Skin of body (tissue), 2 donors: Measurements from ENCODE around the gene CCDC157. TPM values are rescaled to one million over a fixed set of nuclear protein-coding genes. Genes with fewer than 3 reads are reported as not detected.

Source experiments
- DNase-seq: peaks from one replicate; lab custom pipeline; 2025; lab: John Stamatoyannopoulos, UW
- total RNA-seq: library from RNA; depleted of rRNA; stranded (reverse); fragments of >200 nt; gene quantifications from one replicate; pipeline ENCODE4 v1.2.3, GENCODE V29; 2014

The CCDC157 gene
- total RNA-seq, 1 donor from 2014 or later = 1.8 TPM

DNA sequence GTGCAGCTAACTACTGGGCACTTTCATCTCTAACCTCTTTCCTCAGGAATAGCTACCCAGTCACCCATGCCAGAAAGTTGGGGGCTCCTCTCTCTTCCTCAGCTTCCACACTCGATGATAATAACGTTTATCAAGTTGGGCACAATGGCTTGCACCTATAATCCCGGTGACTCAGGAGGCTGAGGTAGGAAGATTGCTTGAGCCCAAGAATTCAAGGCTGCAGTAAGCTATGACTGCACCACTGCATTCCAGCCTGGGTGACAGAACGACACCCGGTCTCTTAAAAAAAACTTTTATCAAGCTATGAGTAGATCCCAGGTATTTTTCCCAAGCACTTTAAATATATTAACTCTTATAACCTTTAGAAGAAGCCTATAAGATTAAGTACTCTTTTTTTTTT is 2.2 kb upstream of the CCDC157 start:
- no peak for DNase-seq

DNA sequence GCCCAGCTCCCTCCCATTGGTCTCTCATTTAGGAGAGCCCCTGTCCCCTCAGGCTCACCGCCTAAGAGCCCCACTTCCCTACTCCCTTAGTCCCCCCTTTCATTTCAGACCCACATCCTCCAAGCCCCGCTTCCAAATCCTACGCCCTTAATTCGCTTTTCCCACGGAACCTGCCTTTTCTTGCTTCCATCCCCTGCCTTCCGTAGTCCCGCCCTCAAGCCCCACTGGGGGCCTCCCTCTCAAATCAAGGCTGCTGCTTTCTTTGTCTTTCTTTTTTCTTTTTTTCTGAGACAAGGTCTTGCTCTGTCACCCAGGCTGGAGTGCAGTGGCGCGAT is 396 bp downstream of the CCDC157 start:
- DNase-seq = peak; percentile 56

DNA sequence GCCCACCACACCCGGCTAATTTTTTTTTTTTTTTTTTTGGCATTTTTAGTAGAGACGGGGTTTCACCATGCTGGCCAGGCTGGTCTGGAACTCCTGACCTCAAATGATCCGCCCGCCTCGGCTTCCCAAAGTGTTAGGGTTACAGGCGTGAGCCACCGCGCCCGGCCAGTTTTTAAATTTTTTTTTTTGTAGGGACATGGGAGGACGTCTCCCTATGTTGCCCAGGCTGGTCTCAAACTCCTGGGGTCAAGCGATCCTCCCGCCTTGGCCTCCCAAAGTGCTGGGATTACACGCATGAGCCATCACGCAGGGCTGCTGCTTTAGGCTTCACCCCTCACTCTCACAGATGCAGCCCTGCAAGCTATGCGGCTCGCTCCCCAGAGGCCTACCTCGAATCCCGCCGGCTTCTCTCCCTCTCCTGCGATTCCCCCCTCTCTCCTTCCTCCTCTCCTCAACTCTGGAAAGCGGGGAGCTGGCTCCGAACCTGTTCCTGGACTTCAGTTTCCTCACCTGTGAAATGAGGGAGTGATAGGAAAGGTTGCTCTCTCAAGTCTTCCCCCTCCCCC is 926 bp downstream of the CCDC157 start:
- DNase-seq = no peak

DNA sequence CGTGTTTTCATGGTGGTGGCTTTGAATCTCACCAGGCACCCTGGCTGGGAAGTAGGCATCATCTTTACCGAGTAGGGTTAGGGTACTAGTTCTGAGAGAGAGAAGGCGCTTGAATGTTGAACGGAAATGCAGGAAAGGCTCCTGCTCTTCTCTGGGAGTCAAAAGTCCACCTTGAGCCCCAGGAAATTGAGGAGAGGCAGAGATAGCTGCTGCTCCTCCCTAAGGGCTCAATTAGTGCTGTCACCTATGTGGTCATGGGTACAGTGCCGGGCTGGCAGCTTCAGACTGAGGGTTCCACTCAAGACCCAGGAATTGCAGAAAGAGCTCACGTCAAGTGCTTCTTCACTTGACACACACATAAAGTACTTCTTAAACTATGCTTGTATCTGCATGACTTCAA is 1.7 kb downstream of the CCDC157 start:
- no peak for DNase-seq

DNA sequence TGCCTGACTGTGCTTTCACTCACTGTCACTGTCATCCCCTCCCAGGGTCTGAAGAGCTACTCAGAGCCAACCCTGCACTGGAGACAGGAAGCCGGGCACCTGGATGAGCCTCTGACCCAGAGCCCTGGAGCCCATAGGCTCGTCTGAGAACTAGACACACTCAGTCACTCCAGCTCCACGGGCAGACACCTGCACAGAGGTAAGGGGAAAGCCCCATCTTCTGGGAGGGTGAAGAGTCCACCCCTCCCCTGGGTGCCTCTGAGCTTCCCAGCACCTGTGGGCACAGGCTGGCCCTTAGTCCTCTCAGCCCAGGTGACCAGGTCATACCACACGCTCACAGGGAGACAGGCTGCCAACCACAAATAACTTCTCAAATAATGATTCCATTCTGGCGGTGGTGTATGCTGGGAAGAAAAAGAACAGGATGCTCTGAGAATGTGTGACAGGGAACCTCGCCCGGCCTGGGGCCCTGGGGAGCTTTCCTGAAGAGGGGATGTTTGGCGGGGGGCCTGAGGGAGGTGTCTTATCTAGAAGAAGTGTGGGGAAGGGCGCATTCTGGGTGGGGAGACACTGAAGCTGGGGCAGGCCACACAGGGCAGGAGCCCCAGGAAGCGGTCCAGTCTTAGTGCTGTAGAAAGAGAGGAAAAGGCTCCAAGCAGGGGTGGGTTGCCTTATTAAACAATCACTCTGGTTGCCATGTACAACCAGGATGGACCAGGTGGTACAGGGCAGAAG is 5.3 kb downstream of the CCDC157 start:
- DNase-seq = no peak

DNA sequence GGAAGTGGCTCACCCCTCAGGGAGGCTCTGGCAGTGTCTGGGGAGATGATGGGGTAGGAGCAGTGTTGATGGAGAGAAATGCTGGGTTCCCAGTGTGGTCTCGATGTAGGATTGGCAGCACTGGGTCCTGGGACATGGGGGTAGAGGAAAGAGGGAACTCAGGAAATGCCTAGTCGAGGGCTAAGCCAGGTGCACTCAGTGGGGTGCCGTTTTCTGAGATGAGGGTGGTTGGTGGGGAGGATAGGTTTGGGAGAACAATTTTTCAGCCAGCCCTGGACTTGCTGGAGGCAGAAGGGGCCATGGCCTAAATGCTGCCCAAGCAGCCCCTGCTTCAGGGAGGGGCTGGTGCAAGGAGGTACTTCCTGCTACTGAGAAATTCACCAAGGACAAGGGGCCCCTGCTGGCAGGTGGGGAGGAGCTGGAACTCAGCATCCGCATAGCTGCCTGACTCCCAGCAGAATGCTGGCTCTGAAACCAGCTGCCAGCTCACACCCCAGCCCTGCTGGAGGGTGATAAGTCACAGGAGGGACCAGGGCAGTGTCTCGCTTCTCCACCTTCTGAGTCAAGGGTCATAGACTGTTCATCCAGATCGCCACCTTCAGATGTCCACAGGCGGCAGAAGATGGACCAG is 6.0 kb downstream of the CCDC157 start:
- DNase-seq = no peak

DNA sequence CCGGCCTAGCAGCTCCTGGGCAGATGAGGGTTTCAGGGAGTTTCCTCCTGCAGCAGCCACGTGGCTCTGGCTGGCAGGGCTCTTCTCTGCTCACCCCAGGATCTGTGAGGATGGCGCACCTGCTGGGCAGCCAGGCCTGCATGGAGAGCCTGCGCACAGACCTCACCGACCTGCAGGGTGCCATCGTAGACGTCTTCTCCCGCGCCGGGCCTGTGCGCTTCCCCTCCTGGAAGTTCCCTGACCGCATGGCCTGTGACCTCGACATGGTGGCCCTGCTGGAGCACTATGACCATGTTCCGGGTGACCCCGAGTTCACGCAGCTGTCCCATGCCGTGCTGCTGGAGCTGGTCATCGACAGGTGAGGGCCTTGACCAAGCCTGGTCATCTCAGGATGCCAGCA is 9.1 kb downstream of the CCDC157 start:
- DNase-seq = no peak

DNA sequence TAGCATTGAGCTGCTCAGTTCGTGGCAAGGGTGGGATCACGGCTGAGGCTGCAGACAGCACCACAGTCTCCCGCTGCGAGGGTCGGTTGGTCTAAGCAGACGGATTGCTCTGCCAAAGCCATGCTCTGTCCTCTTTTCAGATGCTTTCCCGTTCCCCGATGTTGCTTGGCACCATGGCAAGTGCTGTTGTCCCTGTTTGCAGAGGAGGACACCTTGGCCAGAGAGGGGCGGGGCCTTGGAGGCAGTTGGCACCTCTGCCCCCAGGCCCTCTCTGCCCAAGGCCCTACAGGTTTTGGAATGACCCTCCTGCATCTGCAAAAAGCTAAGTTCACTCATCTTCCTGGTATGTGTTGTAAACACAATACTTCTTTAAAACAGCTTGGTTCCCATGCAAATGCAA is 11.6 kb downstream of the CCDC157 start:
- DNase-seq = no peak

DNA sequence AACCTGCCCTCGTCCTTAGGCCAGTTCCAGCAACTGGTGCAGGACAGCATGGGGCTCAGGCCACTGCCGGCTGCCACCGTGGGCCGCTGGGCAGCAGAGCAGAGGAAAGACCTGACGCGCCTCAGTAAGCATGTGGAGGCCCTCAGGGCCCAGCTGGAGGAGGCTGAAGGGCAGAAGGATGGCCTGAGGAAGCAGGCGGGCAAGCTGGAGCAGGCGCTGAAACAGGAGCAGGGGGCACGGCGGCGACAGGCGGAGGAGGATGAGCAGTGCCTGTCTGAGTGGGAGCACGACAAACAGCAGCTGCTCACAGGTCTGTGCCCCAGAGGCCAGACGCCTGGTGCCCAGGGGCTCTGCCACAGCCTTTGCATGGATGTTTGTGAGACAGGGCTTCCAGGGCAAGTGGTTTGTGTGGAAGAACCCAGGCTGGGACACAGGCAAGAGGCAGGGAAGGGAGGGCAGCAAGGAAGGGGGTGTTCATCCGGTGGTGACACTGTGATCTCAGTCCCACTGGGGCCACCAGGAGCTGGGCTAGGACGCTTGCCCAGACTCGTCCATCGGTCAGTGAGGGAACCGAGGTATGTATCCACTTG is 13.9 kb downstream of the CCDC157 start:
- no peak for DNase-seq

DNA sequence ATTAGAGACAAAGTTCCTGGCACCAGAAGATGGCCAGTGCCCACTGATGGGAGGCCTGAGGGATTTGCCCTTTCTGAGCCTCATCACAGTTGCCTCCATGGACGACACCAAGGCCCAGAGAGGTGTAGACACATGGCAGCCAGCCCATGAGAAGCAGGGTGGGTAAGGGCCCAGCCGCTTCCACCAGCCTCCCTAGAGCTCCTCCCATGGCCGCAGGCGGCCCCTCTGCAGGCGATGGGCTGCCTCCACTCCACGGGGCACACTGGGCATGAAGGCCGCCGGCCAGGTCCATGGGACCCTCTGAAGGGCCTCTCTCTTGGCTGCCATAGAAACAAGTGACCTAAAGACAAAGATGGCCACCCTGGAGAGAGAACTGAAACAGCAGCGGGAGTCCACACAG is 14.5 kb downstream of the CCDC157 start:
- DNase-seq = no peak

DNA sequence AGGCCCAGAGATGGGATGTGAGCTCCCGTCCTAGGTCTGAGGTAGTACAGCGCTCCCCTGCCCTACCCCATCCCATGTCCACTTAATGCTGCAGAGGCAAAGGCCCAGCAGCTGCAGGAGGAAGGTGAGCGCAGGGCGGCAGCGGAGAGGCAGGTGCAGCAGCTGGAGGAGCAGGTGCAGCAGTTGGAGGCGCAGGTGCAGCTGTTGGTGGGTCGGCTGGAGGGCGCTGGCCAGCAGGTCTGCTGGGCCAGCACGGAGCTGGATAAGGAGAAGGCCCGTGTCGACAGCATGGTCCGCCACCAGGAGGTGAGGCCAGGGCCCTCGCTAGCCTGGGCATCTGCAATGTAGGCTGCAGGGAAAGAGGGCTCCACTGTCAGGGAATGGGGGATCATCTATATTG is 15.2 kb downstream of the CCDC157 start:
- DNase-seq = no peak

DNA sequence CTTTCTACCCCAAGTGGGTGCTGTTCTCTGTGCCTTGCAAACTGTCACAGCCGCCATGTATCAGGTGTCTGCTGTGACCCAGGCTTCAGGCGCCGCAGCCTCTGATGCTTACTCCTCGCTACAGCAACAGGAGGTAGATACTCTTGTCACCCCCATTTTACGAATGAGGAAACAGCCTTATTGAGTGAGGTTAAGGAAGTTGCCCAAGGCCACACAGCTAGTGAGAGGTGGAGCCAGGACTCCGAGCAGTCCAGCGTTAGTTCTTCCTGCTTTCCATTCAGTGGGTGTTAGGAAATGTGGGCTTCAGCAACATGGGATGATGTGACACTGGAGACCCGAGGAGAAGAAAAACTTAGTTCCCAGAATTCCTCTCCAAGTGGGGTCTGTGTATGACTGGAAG is 16.1 kb downstream of the CCDC157 start:
- no peak for DNase-seq

DNA sequence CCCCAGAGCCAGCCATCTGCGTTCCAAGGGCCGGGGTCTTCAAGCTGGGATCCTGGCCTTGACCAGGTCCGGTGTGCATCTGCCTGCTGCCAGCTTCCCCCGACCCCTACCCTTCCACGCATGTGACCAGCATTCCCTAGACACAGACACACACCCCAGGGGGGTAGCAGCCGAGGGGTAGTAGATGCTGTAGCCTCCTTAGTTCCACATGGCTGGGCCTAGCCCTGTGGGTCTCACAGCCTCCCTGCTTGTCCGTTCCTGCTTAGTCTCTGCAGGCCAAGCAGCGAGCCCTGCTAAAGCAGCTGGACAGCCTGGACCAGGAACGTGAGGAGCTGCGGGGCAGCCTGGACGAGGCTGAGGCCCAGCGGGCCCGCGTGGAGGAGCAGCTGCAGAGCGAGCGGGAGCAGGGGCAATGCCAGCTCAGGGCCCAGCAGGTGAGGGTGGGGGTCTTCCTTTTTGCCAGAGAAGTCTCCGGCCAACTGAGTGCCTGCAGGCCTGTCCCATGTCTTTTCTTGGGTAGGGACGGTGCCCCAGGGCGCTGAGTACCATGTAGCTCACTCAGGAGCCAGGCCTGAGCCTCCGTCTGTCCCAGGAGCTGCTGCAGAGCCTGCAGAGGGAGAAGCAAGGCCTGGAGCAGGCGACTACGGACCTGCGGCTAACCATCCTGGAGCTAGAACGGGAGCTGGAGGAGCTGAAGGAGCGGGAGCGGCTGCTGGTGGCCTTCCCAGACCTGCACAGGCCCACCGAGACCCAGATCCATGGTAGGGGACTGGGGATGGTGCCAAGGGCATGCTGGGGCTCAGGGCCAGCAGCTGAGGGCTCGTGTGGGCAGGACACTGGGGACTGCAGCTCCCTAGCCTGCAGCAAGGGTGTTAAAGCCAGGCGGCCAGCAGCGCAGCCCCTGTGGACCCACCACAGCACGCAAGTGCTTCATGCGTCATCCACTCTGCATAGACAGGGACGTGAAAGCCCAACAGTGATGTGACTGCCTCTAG is 16.8 kb downstream of the CCDC157 start:
- no peak for DNase-seq

DNA sequence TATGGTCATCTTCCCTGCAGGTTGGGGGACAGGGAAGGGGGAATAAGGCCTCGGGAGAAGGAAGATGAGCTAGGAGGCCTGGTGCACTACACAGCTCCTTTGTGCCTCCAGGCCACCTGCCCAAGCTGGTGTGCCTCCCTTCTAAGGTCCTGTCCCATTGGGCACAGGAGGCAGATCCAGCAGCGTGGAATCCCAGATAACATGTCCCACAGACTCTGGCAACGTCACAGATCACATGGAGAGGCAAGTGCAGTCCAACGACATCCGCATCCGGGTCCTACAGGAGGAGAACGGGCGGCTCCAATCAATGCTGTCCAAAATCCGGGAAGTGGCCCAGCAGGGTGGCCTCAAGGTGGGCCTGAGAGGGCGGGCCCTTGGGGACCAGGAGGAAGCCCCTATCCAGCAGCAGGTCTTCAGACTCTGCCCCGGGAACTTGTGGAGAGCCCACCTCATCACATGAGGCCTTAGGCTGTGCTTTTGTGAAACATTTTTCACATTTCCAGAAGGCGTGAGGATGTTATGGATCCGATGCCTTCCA is 18.6 kb downstream of the CCDC157 start:
- no peak for DNase-seq

DNA sequence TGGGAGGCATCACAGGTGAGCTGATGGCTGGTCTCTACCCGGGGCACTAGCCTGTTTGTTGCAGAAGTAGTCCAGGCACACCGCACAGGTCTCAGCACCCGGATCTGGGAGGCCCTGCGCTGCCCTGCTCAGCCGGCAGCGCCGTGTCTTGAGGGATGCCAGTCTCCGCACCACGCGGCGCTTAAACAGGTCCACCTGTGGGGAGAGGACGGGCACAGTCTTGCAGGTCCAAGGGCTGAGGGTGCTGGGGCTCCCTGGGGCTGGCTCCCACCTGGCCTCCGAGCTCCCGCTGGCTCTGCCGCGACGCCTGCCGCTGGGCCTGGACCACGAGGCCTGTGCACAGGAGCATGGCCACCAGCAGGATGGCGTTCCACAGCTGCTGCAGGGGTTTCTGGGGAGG is 23.2 kb downstream of the CCDC157 start:
- no peak for DNase-seq

DNA sequence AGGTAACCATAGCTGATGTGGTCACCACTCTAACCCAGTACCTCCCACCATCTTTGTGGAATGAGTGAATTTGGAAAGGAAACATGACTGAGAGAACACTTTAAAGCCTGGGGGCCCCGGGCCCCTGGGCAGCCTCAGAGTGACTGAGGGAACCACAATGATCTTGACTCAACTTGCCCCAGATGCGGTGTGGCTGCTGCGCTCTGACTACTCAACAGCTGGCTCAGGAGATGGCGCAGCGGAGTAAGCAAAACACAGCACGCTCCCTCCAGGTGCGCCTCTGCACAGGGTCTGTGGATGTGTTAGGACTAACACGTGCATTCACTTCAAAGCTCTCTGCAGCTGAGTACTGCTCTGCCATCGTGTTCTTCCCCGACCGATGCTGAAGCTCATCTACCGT is 24.5 kb downstream of the CCDC157 start:
- no peak for DNase-seq

DNA sequence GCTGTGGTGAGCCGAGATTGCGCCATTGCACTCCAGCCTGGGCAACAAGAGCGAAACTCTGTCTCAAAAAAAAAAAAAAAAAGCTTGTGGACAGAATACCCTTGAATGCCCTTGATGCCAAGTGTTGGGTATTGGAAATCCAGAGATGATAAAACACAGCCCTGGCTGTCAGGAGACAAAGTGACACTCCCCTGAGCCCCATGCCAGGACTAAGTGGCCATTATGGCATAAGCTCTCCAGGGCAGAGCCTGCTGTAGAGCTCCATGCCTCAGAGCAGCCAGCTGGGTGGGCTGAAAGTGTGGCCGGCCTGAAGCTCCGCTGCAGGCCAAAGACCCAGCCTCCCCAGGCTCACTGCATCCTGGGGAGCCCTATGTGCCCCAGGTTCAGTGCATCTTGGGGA is 25.5 kb downstream of the CCDC157 start:
- DNase-seq = no peak

DNA sequence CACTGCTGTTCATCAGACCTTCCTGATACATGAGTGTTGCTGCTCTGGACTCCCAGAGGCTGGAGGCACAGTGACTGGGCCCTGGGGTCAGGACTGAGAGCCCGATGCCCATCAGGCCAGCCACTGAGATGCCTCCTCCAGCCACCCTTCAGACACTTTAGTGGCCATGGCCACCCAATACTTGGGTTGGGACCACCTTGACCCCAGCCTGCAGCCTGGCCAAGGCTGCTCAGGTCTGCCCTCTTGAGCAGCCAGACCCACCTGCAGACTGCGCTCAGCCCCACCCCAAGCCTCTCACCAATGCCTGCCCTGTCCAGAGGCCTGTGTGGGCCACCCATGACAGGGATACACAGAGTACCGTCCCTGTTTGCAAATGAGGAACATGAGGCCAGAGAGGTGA is 26.3 kb downstream of the CCDC157 start:
- DNase-seq = no peak

DNA sequence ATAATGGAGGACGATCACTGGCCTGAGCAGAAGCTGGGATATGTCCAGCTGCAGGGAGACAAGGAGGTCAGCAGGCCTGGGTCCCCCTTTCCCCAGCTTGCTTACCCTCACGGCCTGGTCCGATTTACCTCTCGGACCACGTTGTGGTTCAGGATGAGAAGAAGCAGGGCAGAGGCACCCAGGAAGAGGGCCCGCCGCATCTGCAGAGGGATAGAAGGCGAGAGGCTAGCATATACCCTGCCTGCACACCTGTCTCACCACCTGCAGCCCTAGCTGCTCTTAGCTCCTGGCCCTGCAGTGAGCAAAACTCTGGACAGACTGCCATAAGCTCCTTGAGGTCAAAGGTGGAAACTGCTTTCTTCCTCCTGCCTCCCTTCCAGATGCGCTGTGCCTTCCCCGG is 29.1 kb downstream of the CCDC157 start:
- no peak for DNase-seq

DNA sequence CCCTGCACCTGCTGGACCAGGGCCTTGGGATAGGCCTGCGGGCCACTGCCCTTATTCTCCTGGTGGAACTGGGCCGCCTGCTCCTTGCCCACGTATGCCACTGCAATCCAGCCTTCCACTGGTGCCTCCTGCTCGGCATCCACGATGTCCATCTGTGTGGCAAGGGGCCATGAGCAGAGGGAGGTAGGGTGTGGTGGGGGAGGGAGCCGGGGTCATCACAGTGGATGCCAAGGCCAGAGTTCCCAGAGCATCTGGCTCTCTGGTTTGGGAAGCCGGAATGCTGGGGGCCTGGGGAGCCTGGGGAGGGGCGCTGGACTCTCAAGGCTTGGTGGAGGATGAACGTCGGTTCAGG is 29.8 kb downstream of the CCDC157 start:
- no peak for DNase-seq
